GM19025 (cell line): ENCODE data around the gene TRIM44.
"Not testable (repeated sequence)": the region's sequence is repeated elsewhere in the genome, so short reads cannot be mapped to it uniquely, and the experiment has no call there.

Experiments
- ATAC-seq: cut with Tn5 transposase; IDR thresholded peaks from one replicate; pipeline ENCODE4 v1.9.1; 2021; ENCODE audit warnings: mild to moderate bottlenecking, low read depth, moderate library complexity; ENCODE audit not compliant: unreplicated experiment

Gene TRIM44

GRCh38 chr11:35845860-35846259 lies 183.3 kb downstream of the TRIM44 start:
- ATAC-seq = no peak

DNA sequence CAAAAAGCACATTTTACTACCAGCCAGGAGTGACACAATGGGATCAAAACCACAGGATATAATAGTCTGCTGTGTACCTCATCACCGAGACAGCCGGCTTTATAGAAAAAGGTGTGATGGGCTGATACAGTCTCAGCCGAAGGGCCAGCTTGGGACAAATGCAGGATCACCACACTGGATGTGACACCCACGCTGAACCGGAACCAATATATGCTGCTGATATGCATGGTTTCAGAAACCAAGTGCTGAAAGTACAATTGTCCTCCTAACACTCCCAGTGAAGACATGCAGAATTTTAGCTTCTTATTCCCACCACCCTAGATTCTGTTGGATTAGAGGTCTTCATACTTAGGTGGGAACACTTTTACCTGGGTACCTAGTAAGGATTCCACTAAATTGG lies 184.3 kb downstream of the TRIM44 start:
- ATAC-seq = no peak

DNA sequence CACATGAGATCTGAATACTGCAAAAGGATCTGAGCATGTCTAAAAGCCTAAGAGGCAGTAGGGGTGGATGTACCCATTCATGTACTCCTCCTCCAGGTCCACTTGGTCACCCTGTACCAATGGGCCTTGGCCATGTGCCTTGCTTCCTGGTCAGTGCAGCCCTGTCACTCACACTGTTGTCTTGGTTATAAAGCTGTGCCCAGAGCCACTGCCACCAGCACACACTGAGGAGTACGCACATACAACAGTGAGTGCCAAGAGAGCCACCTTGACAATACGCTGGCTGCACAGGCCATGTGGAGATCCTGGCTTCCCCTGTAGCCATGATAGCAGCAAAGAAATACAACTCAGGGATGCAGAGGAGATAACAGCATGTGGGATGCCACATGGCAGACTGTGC lies 184.9 kb downstream of the TRIM44 start:
- ATAC-seq = no peak

GRCh38 chr11:35848616-35849015 lies 186.0 kb downstream of the TRIM44 start:
- ATAC-seq = no peak

- ATAC-seq = no peak
These were observed 187.6 kb downstream of the TRIM44 start for GRCh38 chr11:35850191-35850590.

DNA sequence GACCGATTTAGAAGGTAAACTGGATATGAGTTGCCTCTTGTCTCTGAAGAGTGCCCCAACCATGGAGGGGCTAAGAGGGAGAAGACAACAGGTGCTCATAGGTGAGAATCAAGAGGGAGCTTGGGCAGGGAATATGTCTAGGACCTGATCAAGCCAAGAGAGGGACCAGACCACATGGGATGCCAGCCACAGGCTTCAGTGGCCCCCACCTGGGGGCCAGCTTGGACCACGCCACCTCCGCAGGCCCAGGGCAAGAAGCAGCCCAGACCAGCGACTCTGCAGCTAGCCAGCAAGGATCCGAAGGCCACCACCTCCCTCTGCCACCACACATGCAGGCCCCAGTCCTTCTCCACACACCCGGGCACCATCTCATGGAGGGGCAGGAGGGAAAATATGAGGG lies 188.8 kb downstream of the TRIM44 start:
- ATAC-seq = no peak

GRCh38 chr11:35852056-35852455 lies 189.5 kb downstream of the TRIM44 start:
- no peak for ATAC-seq

GRCh38 chr11:35853971-35854370 lies 191.4 kb downstream of the TRIM44 start:
- no peak for ATAC-seq

DNA sequence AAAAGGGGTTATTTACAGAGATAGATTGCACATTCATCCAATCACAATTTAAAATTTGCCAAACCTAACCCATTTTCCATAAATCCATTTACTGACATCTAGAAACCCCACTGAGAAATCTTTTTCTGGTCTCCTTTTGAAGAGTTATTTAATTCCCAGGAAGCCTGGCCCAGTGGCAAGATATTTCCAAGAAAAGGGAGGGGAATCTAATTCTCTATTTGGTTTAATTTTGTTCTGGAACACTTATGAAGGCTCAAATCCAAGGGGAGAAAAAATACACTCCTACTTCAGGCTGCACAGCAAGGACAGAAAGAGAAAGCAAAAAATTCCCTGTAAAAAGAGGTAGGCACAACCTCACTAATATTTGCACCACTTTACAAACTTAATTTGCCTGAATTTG lies 193.1 kb downstream of the TRIM44 start:
- ATAC-seq = no peak

- ATAC-seq = no peak
These were observed 193.7 kb downstream of the TRIM44 start for GRCh38 chr11:35856259-35856658.

- ATAC-seq = no peak
These were observed 194.2 kb downstream of the TRIM44 start for GRCh38 chr11:35856756-35857155.

DNA sequence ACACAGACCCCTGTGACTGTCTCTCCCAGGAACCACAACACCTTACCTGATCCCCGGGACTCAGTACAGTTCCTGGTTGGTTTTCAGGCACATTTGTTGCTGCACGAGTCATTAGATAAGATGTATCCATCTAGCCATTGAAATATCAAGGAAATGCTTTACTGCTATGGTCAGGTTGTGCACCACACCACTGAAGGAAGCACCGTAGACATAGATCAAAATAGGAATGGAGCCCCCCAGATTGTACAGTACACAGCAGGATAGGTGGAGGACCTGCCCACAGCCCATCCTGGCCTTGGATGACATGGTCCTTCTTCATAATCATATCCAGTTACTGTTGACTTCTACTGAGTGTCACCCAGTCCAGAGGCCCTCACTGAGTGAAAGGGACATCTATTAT lies 195.3 kb downstream of the TRIM44 start:
- ATAC-seq = no peak

- ATAC-seq = no peak
These were observed 196.7 kb downstream of the TRIM44 start for GRCh38 chr11:35859301-35859700.

DNA sequence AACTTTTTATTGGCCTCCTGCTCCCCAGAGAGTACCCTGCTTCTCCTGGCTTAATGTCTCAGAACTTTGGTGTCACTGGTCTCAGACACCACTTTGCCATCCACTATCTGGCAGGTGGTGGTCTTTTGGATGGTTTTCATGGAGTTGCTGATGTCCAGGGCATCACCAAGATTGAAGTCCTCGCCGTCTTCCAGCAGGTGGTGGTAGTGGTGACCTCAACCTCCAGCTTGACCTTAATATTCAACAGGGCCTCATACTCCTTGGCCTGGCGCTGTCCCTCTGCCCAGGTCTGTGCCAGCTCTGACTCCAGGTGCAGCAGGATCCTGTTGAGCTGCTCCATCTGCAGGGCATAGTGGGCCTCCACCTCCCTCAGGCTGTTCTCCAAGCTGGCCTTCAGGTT lies 197.6 kb downstream of the TRIM44 start:
- not testable (repeated sequence) for ATAC-seq

DNA sequence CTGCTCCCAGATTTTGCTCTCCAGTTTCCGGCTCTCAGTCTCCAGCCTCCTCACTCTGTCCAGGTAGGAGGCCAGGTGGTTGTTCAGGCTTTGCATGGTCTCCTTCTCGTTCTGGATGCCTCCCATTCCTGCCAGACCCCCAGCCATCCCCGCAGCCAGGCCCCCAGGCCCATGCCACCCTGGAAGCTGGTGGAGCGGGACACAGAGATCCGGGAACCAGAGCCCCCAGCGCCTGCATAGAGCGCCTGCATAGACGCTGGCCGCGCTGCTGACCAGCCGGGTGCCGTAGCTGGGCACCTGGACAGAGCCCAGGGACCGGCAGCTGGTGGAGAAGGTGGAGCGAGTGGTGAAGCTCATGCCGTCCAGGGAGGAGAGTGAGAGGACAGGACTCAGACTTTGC lies 198.6 kb downstream of the TRIM44 start:
- ATAC-seq = no peak

DNA sequence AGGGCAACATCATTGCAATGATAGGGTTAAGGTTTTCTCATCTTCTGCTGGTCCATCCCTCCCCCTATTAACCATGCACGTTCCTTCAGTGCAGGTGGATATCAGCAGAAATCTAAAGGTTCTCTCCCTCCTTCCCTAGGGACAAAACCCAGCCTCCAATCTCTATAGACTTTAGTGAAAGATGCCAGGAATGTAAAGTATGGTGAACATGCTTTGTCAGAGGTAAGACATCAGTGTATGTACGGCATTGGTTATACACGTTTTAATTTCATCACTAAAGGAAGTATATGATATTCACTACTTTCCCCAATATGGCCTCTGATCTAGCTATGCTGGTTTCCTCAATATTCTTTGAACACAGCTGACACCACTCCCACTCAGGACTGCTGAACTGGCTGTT lies 200.1 kb downstream of the TRIM44 start:
- no peak for ATAC-seq

DNA sequence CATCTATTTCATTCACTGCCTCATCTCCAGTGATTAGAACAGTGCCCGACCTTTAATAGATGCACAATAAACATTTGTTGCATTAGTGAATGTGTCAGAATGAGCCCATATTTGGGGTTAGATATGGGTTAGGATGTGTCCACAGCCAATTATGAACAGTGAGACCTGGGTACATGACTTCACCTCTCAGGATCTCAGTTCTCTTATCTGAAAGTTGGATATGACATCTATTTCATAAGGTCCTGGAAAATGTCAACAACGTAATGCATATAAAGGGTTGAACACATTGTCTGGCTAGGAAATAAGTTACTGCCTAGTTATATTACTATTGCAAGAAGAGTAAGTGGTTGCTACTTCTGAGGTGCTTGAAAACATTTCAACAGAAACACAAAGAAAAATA lies 201.6 kb downstream of the TRIM44 start:
- no peak for ATAC-seq

DNA sequence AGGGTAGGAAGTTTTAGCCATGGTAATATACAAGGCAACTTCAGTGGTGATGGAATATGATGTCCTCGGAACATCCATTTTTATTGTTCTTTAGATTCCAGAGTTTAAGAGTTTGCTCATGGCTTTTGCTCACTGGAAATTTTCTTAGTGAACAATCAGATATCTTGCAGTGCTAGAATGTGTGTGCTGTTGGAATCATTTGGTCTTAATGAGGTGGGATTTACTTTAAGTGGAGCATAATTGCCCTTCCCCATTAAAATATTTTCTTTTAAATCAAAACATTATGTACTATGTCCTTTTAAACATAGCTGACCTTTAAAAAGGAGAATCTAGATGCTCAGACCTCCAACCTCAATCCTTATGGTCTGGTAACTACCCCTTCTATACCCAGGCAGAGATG lies 204.0 kb downstream of the TRIM44 start:
- no peak for ATAC-seq
